ENCODE results near the gene B3GNT9.

DNA sequence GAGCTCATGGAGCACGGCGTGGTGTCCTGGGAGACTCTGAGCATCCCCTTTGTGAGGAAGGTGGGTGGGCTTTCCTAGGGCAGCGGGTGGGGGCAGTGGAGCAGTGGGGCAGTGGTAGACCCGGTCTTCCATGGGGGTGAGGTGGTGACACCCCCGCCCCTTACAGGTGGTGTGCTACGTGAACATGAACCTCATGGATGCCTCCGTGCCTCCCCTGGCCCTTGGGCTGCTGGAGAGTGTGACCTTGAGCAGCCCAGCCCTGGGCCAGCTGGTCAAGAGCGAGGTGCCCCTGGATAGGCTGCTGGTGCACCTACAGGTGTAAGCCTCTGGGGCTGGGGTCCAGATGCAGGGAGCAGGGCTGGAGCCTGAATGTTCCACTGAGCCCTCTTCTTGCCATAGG, 49.7 kb upstream of the B3GNT9 start:
- TF ChIP-seq, protein P1, sequence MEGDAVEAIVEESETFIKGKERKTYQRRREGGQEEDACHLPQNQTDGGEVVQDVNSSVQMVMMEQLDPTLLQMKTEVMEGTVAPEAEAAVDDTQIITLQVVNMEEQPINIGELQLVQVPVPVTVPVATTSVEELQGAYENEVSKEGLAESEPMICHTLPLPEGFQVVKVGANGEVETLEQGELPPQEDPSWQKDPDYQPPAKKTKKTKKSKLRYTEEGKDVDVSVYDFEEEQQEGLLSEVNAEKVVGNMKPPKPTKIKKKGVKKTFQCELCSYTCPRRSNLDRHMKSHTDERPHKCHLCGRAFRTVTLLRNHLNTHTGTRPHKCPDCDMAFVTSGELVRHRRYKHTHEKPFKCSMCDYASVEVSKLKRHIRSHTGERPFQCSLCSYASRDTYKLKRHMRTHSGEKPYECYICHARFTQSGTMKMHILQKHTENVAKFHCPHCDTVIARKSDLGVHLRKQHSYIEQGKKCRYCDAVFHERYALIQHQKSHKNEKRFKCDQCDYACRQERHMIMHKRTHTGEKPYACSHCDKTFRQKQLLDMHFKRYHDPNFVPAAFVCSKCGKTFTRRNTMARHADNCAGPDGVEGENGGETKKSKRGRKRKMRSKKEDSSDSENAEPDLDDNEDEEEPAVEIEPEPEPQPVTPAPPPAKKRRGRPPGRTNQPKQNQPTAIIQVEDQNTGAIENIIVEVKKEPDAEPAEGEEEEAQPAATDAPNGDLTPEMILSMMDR (IDR thresholded peaks at IDR 0.05) = no peak
- TF ChIP-seq ZFX (IDR thresholded peaks at IDR 0.05; ENCODE audit: borderline replicate concordance) = no peak

Measured in 22Rv1 (cell line).